ENCODE data around the gene RO60. TPM values are rescaled to one million over a fixed set of nuclear protein-coding genes. Genes with fewer than 3 reads are reported as not detected.

RO60 gene
- total and polyA plus RNA-seq, 11 donors = 5.9 to 67.7 (median 54.8) TPM

- intact Hi-C loops (cut with DNase I) = loop anchor here in 4 of 10 donors (10.0 kb wide), 3 partner anchors 209 to 409 kb away; partner anchors contain the start of gene RGS2 (in 1 of the 4)
Observed at GRCh38 chr1:193013707-193014106, 45.7 kb upstream of the RO60 start.

GRCh38 chr1:193014400-193014799 is 45.0 kb upstream of the RO60 start:
- Histone ChIP-seq H3K4me3 (no peak overlapping the region), H3K36me3 (peaks cover 0 to 13% (median 5%) of the 10 kb centered on the region in 9 donors), H3K27me3 (no peaks in the 10 kb centered on the region), H3K4me1 (peaks cover 0 to 9% (median 0%) of the 10 kb centered on the region in 12 donors), H3K27ac (peak overlapping the region in 5 of 12 donors; percentile 46 to 67 (median 63)), H3K9me3 (no peaks in the 10 kb centered on the region)
- ATAC-seq (no peak), DNase-seq (no peak)
- intact Hi-C loops (cut with DNase I) = loop anchor here in 4 of 10 donors (10.0 kb wide), 3 partner anchors 210 to 410 kb away; partner anchors contain the start of gene RGS2 (in 1 of the 4)
- WGBS, 4 donors = 63 to 73% (median 65%) methylated on average over 2 of the region's 2 CpGs
- TF ChIP-seq CTCF (IDR thresholded peaks at IDR 0.05) = no peak
- no peak for TF ChIP-seq POLR2A (IDR thresholded peaks at IDR 0.05)

More at GRCh38 chr1:193013707-193014106, 45.7 kb upstream of the RO60 start:
- Histone ChIP-seq H3K4me1 (peaks cover 0 to 9% (median 0%) of the 10 kb centered on the region in 12 donors), H3K27ac (peak overlapping the region in 10 of 12 donors; percentile 9 to 67 (median 53)), H3K9me3 (no peaks in the 10 kb centered on the region), H3K36me3 (peaks cover 0 to 13% (median 5%) of the 10 kb centered on the region in 9 donors), H3K27me3 (no peaks in the 10 kb centered on the region), H3K4me3 (peak overlapping the region in 5 of 12 donors; percentile 4 to 18 (median 14))
- DNase-seq = peak in 3 of 5 donors; percentile 31 to 49 (median 35)
- TF ChIP-seq CTCF (IDR thresholded peaks at IDR 0.05) (no peak), POLR2A (IDR thresholded peaks at IDR 0.05) (no peak)
- WGBS, 4 donors = 44 to 63% (median 54%) methylated on average over 7 of the region's 7 CpGs
- ATAC-seq = peak; percentile 83 to 92 (median 89)

GRCh38 chr1:193016788-193017187 is 42.6 kb upstream of the RO60 start:
- H3K4me1 ChIP-seq = peaks cover 0 to 9% (median 0%) of the 10 kb centered on the region in 12 donors
- no peaks in the 10 kb centered on the region for H3K9me3 ChIP-seq
- H3K4me3 ChIP-seq = no peak overlapping the region
- no peaks in the 10 kb centered on the region for H3K27me3 ChIP-seq
- no peak for DNase-seq
- H3K36me3 ChIP-seq = peaks cover 0 to 33% (median 6%) of the 10 kb centered on the region in 9 donors
- no peak for ATAC-seq
- intact Hi-C loops (cut with DNase I) = loop anchor here in 9 of 10 donors (2.0 to 10.0 kb wide), 9 partner anchors 204 to 544 kb away; partner anchors contain the start of gene RGS2 (in 6 of the 9)
- TF ChIP-seq POLR2A (IDR thresholded peaks at IDR 0.05) (no peak), CTCF (IDR thresholded peaks at IDR 0.05) (no peak)
- H3K27ac ChIP-seq = no peak overlapping the region

GRCh38 chr1:193019442-193020026 is 39.9 kb upstream of the RO60 start:
- Histone ChIP-seq H3K9me3 (no peaks in the 10 kb centered on the region), H3K27ac (peak overlapping the region in 1 of 12 donors; percentile 19), H3K36me3 (peaks cover 0 to 51% (median 29%) of the 10 kb centered on the region in 9 donors), H3K4me1 (peaks cover 0 to 2% (median 0%) of the 10 kb centered on the region in 12 donors), H3K27me3 (no peaks in the 10 kb centered on the region), H3K4me3 (no peak overlapping the region)
- intact Hi-C loops (cut with DNase I) = loop anchor here (1.0 to 10.0 kb wide), 12 partner anchors 207 to 547 kb away; partner anchors contain the start of gene RGS2 (in 8 of the 10)
- DNase-seq (no peak), ATAC-seq (peak in 2 of 4 donors; percentile 37 to 71)
- TF ChIP-seq CTCF (IDR thresholded peaks at IDR 0.05) (peak; percentile 43 to 72 (median 56)), POLR2A (IDR thresholded peaks at IDR 0.05) (no peak)
